ENCODE measurements around the gene ST3GAL4.

- no peak for TF ChIP-seq CTCF (IDR thresholded peaks at IDR 0.05 in 4 of 5, conservative IDR thresholded peaks at IDR 0.05 in 1 of 5)
- no peak for TF ChIP-seq POLR2A (IDR thresholded peaks at IDR 0.05)
Measured at GRCh38 chr11:126335463-126335760, 20.1 kb upstream of the ST3GAL4 start.

All from gastrocnemius medialis (tissue), 4 donors.